HG03135 (cell line): ENCODE results near the gene MAML3.
"Not testable (repeated sequence)": the region's sequence is repeated elsewhere in the genome, so short reads cannot be mapped to it uniquely, and the experiment has no call there.

Experiments
- ATAC-seq: cut with Tn5 transposase; IDR thresholded peaks from one replicate; pipeline ENCODE4 v1.9.1; 2021; ENCODE audit warnings: mild to moderate bottlenecking, moderate library complexity; ENCODE audit not compliant: unreplicated experiment

The MAML3 gene

GRCh38 chr4:139710073-139710472, 443.9 kb downstream of the MAML3 start:
- ATAC-seq = no peak

- ATAC-seq = no peak
These were observed 444.3 kb downstream of the MAML3 start for GRCh38 chr4:139709660-139710059.

GRCh38 chr4:139704915-139705485, 449.0 kb downstream of the MAML3 start:
- ATAC-seq = no peak

GRCh38 chr4:139700568-139700967, 453.4 kb downstream of the MAML3 start:
- ATAC-seq = no peak

- ATAC-seq = not testable (repeated sequence)
These were observed 455.6 kb downstream of the MAML3 start for GRCh38 chr4:139698167-139698925.

- ATAC-seq = no peak
These were observed 457.5 kb downstream of the MAML3 start for GRCh38 chr4:139696491-139696890.

- no peak for ATAC-seq
These were observed 459.4 kb downstream of the MAML3 start for GRCh38 chr4:139694522-139695107.

GRCh38 chr4:139692309-139693012, 461.5 kb downstream of the MAML3 start:
- no peak for ATAC-seq

GRCh38 chr4:139690419-139690818, 463.6 kb downstream of the MAML3 start:
- no peak for ATAC-seq

- ATAC-seq = no peak
These were observed 464.8 kb downstream of the MAML3 start for GRCh38 chr4:139689093-139689722.

GRCh38 chr4:139686988-139687387, 467.0 kb downstream of the MAML3 start:
- ATAC-seq = no peak

- no peak for ATAC-seq
These were observed 467.9 kb downstream of the MAML3 start for GRCh38 chr4:139686130-139686529.

- ATAC-seq = no peak
These were observed 468.8 kb downstream of the MAML3 start for GRCh38 chr4:139685180-139685579.

- no peak for ATAC-seq
These were observed 469.6 kb downstream of the MAML3 start for GRCh38 chr4:139684351-139684750.

- ATAC-seq = no peak
These were observed 471.2 kb downstream of the MAML3 start for GRCh38 chr4:139682741-139683151.

- ATAC-seq = no peak
These were observed 471.7 kb downstream of the MAML3 start for GRCh38 chr4:139682309-139682708.

- ATAC-seq = no peak
These were observed 476.9 kb downstream of the MAML3 start for GRCh38 chr4:139676913-139677585.

GRCh38 chr4:139676365-139676764, 477.6 kb downstream of the MAML3 start:
- ATAC-seq = no peak

- ATAC-seq = no peak
These were observed 478.3 kb downstream of the MAML3 start for GRCh38 chr4:139675651-139676050.

GRCh38 chr4:139674875-139675550, 479.0 kb downstream of the MAML3 start:
- peak; percentile 69 for ATAC-seq
